ENCODE data around the gene PLEKHG4B.
A peak's percentile ranks its signal among the peaks of the same experiment; 100 is the strongest.

PLEKHG4B gene

GRCh38 chr5:189976-190365 is 98.0 kb downstream of the PLEKHG4B start:
- no peak overlapping the region for H3K4me2 ChIP-seq (ENCODE audit: low read length)
- H3K9me3 ChIP-seq (ENCODE audit: control insufficient read depth, low read length), result no peaks in the 10 kb centered on the region
- H3K27ac ChIP-seq, result no peak overlapping the region
- TF ChIP-seq CTCF (IDR thresholded peaks at IDR 0.05), result no peak
- H2AFZ ChIP-seq, result no peak overlapping the region
- peaks cover 16% of the 10 kb centered on the region for H3K4me1 ChIP-seq
- H3K9ac ChIP-seq, result no peak overlapping the region
- no peak overlapping the region for H3K4me3 ChIP-seq (ENCODE audit: low read depth, low read length)
- no peaks in the 10 kb centered on the region for H3K36me3 ChIP-seq (ENCODE audit: control insufficient read depth, insufficient read depth, low read length)
- H3K27me3 ChIP-seq (ENCODE audit: control insufficient read depth, insufficient read depth, low read length), result no peaks in the 10 kb centered on the region
- no peaks in the 10 kb centered on the region for H3K79me2 ChIP-seq

- no peaks in the 10 kb centered on the region for H3K9me3 ChIP-seq (ENCODE audit: control insufficient read depth, low read length)
- H3K9ac ChIP-seq, result no peak overlapping the region
- H3K36me3 ChIP-seq (ENCODE audit: control insufficient read depth, insufficient read depth, low read length), result no peaks in the 10 kb centered on the region
- H2AFZ ChIP-seq, result peak overlapping the region; percentile 83
- H3K27ac ChIP-seq, result no peak overlapping the region
- peaks cover 16% of the 10 kb centered on the region for H3K4me1 ChIP-seq
- no peak for TF ChIP-seq CTCF (IDR thresholded peaks at IDR 0.05)
- no peaks in the 10 kb centered on the region for H3K79me2 ChIP-seq
- H3K4me3 ChIP-seq (ENCODE audit: low read depth, low read length), result no peak overlapping the region
- H3K27me3 ChIP-seq (ENCODE audit: control insufficient read depth, insufficient read depth, low read length), result no peaks in the 10 kb centered on the region
- no peak overlapping the region for H3K4me2 ChIP-seq (ENCODE audit: low read length)
Observed at GRCh38 chr5:190366-191035, 98.5 kb downstream of the PLEKHG4B start.

- no peak for TF ChIP-seq CTCF (IDR thresholded peaks at IDR 0.05)
- H3K4me2 ChIP-seq (ENCODE audit: low read length), result no peak within 1 kb of the TSS
- H3K4me3 ChIP-seq (ENCODE audit: low read depth, low read length), result no peak within 1 kb of the TSS
- no peak within 1 kb of the TSS for H3K27ac ChIP-seq
- no peak within 1 kb of the TSS for H3K9ac ChIP-seq
- H3K27me3 ChIP-seq (ENCODE audit: control insufficient read depth, insufficient read depth, low read length), result no peaks in the 10 kb centered on the region
- H3K9me3 ChIP-seq (ENCODE audit: control insufficient read depth, low read length), result no peaks in the 10 kb centered on the region
- H2AFZ ChIP-seq, result peak within 1 kb of the TSS; percentile 83
- H3K4me1 ChIP-seq, result peaks cover 16% of the 10 kb centered on the region
- H3K79me2 ChIP-seq, result no peaks in the 10 kb centered on the region
- no peaks in the 10 kb centered on the region for H3K36me3 ChIP-seq (ENCODE audit: control insufficient read depth, insufficient read depth, low read length)
Observed at GRCh38 chr5:191036-191948, 99.3 kb downstream of the PLEKHG4B start, which contains the start of gene LRRC14B. Gene LRRC14B, plus strand, starts transcription at chr5:191495. Its CDS starts 44 bp downstream, at chr5:191539.

GRCh38 chr5:191949-192690 is 100.2 kb downstream of the PLEKHG4B start:
- Histone ChIP-seq H3K4me1 (peaks cover 16% of the 10 kb centered on the region), H3K4me2 (ENCODE audit: low read length) (no peak overlapping the region), H3K27me3 (ENCODE audit: control insufficient read depth, insufficient read depth, low read length) (no peaks in the 10 kb centered on the region), H3K9me3 (ENCODE audit: control insufficient read depth, low read length) (no peaks in the 10 kb centered on the region), H3K9ac (no peak overlapping the region), H3K4me3 (ENCODE audit: low read depth, low read length) (no peak overlapping the region), H3K36me3 (ENCODE audit: control insufficient read depth, insufficient read depth, low read length) (no peaks in the 10 kb centered on the region), H2AFZ (peak overlapping the region; percentile 83), H3K27ac (no peak overlapping the region), H3K79me2 (no peaks in the 10 kb centered on the region)
- TF ChIP-seq CTCF (IDR thresholded peaks at IDR 0.05), result no peak
